ENCODE results near the gene TMEM31.
A peak's percentile ranks its signal among the peaks of the same experiment; 100 is the strongest.

The TMEM31 gene

DNA sequence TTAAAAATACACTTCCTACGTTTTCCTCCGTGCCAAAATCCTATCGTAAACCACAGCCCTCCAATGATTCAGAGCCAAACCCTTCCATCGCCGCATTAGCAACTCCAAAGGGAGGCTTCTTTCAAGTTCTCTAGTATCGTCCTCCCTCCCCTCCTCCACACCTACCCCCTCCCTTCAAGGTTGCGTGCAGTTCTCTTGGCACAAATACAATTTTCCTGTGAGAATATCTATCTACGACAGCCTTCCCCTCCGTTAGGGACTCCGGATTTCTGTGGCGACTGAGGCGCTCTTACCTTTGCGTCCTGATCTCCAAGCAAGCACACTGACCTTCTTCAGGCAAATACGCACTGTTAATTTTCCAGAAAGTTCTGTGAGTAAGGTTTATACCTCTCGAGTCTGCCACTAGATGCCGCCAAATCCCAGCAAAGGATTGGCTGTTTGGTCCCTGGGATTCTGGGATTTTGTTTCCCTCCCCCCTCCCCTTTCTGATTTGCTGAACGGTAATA lies 23.0 kb upstream of the TMEM31 start:
- TF ChIP-seq MAX (IDR thresholded peaks at IDR 0.05) (no peak), FOXM1 (IDR thresholded peaks at IDR 0.05; ENCODE audit: borderline replicate concordance, low read depth) (no peak), TEAD4 (IDR thresholded peaks at IDR 0.05) (no peak), TAF1 (IDR thresholded peaks at IDR 0.05; ENCODE audit: low read depth) (no peak), TCF12 (IDR thresholded peaks at IDR 0.05; ENCODE audit: low read depth) (no peak), RAD21 (IDR thresholded peaks at IDR 0.05; ENCODE audit: low read depth) (peak; percentile 44), CREB1 (IDR thresholded peaks at IDR 0.05; ENCODE audit: low read depth) (no peak)
- TF ChIP-seq, protein P1, sequence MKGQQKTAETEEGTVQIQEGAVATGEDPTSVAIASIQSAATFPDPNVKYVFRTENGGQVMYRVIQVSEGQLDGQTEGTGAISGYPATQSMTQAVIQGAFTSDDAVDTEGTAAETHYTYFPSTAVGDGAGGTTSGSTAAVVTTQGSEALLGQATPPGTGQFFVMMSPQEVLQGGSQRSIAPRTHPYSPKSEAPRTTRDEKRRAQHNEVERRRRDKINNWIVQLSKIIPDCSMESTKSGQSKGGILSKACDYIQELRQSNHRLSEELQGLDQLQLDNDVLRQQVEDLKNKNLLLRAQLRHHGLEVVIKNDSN (IDR thresholded peaks at IDR 0.05), result no peak

DNA sequence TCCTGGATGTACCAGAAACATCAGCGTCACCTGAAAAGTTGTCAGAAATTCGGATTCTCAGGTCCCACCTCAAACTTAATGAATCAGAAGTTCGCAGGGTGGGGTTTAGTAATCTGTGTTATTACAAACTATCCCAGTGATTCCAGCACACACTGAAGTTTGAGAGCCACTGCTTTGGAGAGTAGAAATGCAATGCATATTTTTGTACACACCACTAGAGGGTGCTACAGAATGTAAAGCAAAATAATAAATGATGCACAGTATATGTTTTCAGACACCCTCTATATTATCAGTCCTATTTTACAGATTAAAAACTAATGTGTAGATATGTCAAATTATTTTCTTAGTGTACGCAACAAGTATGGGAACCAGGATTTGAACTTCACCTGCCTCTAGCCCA lies 21.8 kb upstream of the TMEM31 start:
- no peak for TF ChIP-seq MAX (IDR thresholded peaks at IDR 0.05)
- no peak for TF ChIP-seq ZBTB7A (IDR thresholded peaks at IDR 0.05; ENCODE audit: low read depth)
- peak; percentile 39; the same call in 1 of the 2 replicates for TF ChIP-seq RAD21 (IDR thresholded peaks at IDR 0.05; ENCODE audit: low read depth)
- TF ChIP-seq YY1 (IDR thresholded peaks at IDR 0.05; ENCODE audit: low read depth), result no peak
- no peak for TF ChIP-seq NFIC (IDR thresholded peaks at IDR 0.05)
- no peak for TF ChIP-seq TEAD4 (IDR thresholded peaks at IDR 0.05)
- no peak for TF ChIP-seq TCF12 (IDR thresholded peaks at IDR 0.05; ENCODE audit: low read depth)
- TF ChIP-seq TAF1 (IDR thresholded peaks at IDR 0.05; ENCODE audit: low read depth), result no peak

DNA sequence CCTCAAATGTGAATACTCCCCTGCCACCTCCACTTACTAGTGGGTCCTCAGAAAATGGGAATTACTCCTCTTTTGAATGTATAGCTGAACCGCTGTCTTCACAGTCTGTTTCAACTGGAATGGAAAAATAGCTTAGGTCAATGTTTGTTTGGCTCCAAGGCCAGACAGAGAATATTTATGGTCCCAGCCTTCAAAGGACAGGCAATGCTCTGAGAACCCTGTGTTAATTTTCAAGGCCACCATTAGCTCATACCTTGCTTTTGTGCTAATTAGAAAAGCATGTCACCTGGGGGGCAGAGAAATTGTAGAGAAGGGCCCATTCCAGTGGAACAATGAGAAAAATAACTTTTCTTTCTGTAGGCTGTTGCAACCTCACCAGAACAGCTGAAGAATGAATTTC lies 19.6 kb upstream of the TMEM31 start:
- no peak for TF ChIP-seq NFIC (IDR thresholded peaks at IDR 0.05)
- no peak for TF ChIP-seq RAD21 (IDR thresholded peaks at IDR 0.05; ENCODE audit: low read depth)
- no peak for TF ChIP-seq FOXM1 (IDR thresholded peaks at IDR 0.05; ENCODE audit: borderline replicate concordance, low read depth)
- TF ChIP-seq REST (IDR thresholded peaks at IDR 0.05; ENCODE audit: low read depth), result no peak
- no peak for TF ChIP-seq YY1 (IDR thresholded peaks at IDR 0.05; ENCODE audit: low read depth)
- no peak for TF ChIP-seq MAX (IDR thresholded peaks at IDR 0.05)
- TF ChIP-seq EP300 (IDR thresholded peaks at IDR 0.05; ENCODE audit: borderline replicate concordance), result no peak
- TF ChIP-seq CREB1 (IDR thresholded peaks at IDR 0.05; ENCODE audit: low read depth), result no peak
- no peak for TF ChIP-seq TAF1 (IDR thresholded peaks at IDR 0.05; ENCODE audit: low read depth)
- TF ChIP-seq, protein P1 (IDR thresholded peaks at IDR 0.05), result no peak
- no peak for TF ChIP-seq ZBTB7A (IDR thresholded peaks at IDR 0.05; ENCODE audit: low read depth)
- no peak for TF ChIP-seq CEBPB (IDR thresholded peaks at IDR 0.05)
- no peak for TF ChIP-seq EGR1 (IDR thresholded peaks at IDR 0.05)
- TF ChIP-seq TCF12 (IDR thresholded peaks at IDR 0.05; ENCODE audit: low read depth), result no peak
- TF ChIP-seq TEAD4 (IDR thresholded peaks at IDR 0.05), result no peak

- TF ChIP-seq NFIC (IDR thresholded peaks at IDR 0.05), result no peak
- TF ChIP-seq CREB1 (IDR thresholded peaks at IDR 0.05; ENCODE audit: low read depth), result no peak
- no peak for TF ChIP-seq MAX (IDR thresholded peaks at IDR 0.05)
- no peak for TF ChIP-seq REST (IDR thresholded peaks at IDR 0.05; ENCODE audit: low read depth)
- TF ChIP-seq EGR1 (IDR thresholded peaks at IDR 0.05), result no peak
- no peak for TF ChIP-seq FOXM1 (IDR thresholded peaks at IDR 0.05; ENCODE audit: borderline replicate concordance, low read depth)
- TF ChIP-seq TEAD4 (IDR thresholded peaks at IDR 0.05), result no peak
- TF ChIP-seq TCF12 (IDR thresholded peaks at IDR 0.05; ENCODE audit: low read depth), result no peak
- no peak for TF ChIP-seq EP300 (IDR thresholded peaks at IDR 0.05; ENCODE audit: borderline replicate concordance)
- TF ChIP-seq RAD21 (IDR thresholded peaks at IDR 0.05; ENCODE audit: low read depth), result no peak
- no peak for TF ChIP-seq YY1 (IDR thresholded peaks at IDR 0.05; ENCODE audit: low read depth)
- TF ChIP-seq TAF1 (IDR thresholded peaks at IDR 0.05; ENCODE audit: low read depth), result no peak
- no peak for TF ChIP-seq CEBPB (IDR thresholded peaks at IDR 0.05)
- TF ChIP-seq, protein P1 (IDR thresholded peaks at IDR 0.05), result no peak
- no peak for TF ChIP-seq ZBTB7A (IDR thresholded peaks at IDR 0.05; ENCODE audit: low read depth)
These were observed 13.0 kb upstream of the TMEM31 start for GRCh38 chrX:103697687-103698086.

- TF ChIP-seq TAF1 (IDR thresholded peaks at IDR 0.05; ENCODE audit: low read depth) (no peak), REST (IDR thresholded peaks at IDR 0.05; ENCODE audit: low read depth) (no peak), EP300 (IDR thresholded peaks at IDR 0.05; ENCODE audit: borderline replicate concordance) (no peak), CREB1 (IDR thresholded peaks at IDR 0.05; ENCODE audit: low read depth) (no peak), TEAD4 (IDR thresholded peaks at IDR 0.05) (no peak), RAD21 (IDR thresholded peaks at IDR 0.05; ENCODE audit: low read depth) (no peak), CEBPB (IDR thresholded peaks at IDR 0.05) (no peak), FOXM1 (IDR thresholded peaks at IDR 0.05; ENCODE audit: borderline replicate concordance, low read depth) (no peak)
These were observed 11.5 kb upstream of the TMEM31 start for GRCh38 chrX:103699243-103699642.

Measured in Ishikawa (cell line).